Right lobe of liver (tissue), 4 donors: Measurements from ENCODE around the gene C1orf94.

Experiments used
- POLR2A ChIP-seq: fragments of 450-650 bp; IDR thresholded peaks from one replicate; pipeline ENCODE4 v1.6.1; 2017; ENCODE audit warnings: antibody characterized with exemption, mild to moderate bottlenecking
- TF ChIP-seq, protein P1 (sequence below), 4 donors: fragments of 200-600 bp in 3 of 4; fragments of 450-650 bp in 1 of 4; IDR thresholded peaks; one replicate each; pipeline versions ENCODE4 v1.5.1 to v1.8.0; 2016 to 2022; ENCODE audit warnings: antibody characterized with exemption in 4 of 4, mild to moderate bottlenecking in 2 of 4
- donor health status: DM: no; HTN: no; CAD: no.
- donor health status: DM: no; HTN: no; CAD: no.
- donor health status: DM: no; HTN: yes; CAD: no.

DNA sequence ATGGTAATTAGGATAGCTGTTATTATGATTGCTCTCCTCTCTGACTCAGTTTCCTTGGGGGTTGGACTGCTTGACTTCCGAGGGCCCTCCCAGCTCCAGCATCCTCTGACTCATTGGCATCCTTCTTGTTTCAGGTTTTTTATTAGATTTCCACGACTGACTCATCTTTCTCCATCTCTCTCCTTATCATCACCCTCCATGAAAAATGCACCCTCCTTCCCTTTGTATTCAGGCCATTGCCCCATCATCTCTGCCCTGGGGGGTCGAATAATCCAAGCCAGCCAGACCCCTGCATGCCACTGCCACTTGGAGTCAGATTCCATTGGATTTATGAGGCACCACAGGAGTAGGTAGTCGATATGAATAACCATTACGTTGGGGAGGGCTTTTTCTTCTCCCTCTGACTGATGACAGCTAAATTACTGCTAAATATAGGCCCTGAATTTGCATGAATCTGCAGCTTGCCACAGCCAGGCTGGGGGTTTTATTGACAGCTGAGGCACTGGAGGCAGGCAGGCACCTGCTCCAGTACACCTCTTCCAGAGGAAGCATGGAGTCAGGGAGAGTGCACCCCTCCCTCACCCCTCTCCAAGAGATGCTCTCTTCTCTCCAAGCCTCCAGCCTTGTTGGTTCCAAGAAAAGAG lies 91.7 kb downstream of the C1orf94 start:
- TF ChIP-seq, protein P1, sequence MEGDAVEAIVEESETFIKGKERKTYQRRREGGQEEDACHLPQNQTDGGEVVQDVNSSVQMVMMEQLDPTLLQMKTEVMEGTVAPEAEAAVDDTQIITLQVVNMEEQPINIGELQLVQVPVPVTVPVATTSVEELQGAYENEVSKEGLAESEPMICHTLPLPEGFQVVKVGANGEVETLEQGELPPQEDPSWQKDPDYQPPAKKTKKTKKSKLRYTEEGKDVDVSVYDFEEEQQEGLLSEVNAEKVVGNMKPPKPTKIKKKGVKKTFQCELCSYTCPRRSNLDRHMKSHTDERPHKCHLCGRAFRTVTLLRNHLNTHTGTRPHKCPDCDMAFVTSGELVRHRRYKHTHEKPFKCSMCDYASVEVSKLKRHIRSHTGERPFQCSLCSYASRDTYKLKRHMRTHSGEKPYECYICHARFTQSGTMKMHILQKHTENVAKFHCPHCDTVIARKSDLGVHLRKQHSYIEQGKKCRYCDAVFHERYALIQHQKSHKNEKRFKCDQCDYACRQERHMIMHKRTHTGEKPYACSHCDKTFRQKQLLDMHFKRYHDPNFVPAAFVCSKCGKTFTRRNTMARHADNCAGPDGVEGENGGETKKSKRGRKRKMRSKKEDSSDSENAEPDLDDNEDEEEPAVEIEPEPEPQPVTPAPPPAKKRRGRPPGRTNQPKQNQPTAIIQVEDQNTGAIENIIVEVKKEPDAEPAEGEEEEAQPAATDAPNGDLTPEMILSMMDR (IDR thresholded peaks at IDR 0.05): no peak
- TF ChIP-seq POLR2A: no peak
